Lung (tissue), 12 donors: ENCODE results near the gene NHERF2. TPM values are rescaled to one million over a fixed set of nuclear protein-coding genes. Genes with fewer than 3 reads are reported as not detected.
A peak's percentile ranks its signal among the peaks of the same experiment; 100 is the strongest.

Source experiments
- ATAC-seq: fragments of 200-7000 bp; cut with Tn5 transposase; one replicate; pipeline ENCODE4 v1.9.1; 2020; ENCODE audit warnings: moderate number of reproducible peaks; ENCODE audit not compliant: insufficient read depth, low FRiP score
- DNase-seq, 3 donors: peaks; one replicate each; pipeline ENCODE4 v3.0.0-alpha.2; 2013 to 2017
- H3K27ac ChIP-seq, 2 donors: one replicate each; pipeline ENCODE4 v1.5.1; 2013; ENCODE audit warnings: mild to moderate bottlenecking in 2 of 2, moderate library complexity in 2 of 2, control low read depth in 1 of 2, inconsistent platforms in 1 of 2, low read depth in 1 of 2, low read length in 1 of 2
- H3K27me3 ChIP-seq, 3 donors: one replicate each; pipeline ENCODE4 v1.5.1; 2013; ENCODE audit warnings: low read length in 2 of 3; ENCODE audit not compliant: control insufficient read depth in 3 of 3, insufficient read depth in 3 of 3
- H3K36me3 ChIP-seq, 4 donors: one replicate each; pipeline ENCODE4 v1.5.1; 2013; ENCODE audit warnings: low read length in 4 of 4, mild to moderate bottlenecking in 1 of 4, moderate library complexity in 1 of 4; ENCODE audit not compliant: control insufficient read depth in 4 of 4, insufficient read depth in 4 of 4
- H3K4me1 ChIP-seq, 5 donors: one replicate each; pipeline ENCODE4 v1.5.1; 2013; ENCODE audit warnings: low read length in 5 of 5, mild to moderate bottlenecking in 2 of 5, moderate library complexity in 1 of 5; ENCODE audit not compliant: control insufficient read depth in 5 of 5, insufficient read depth in 5 of 5
- H3K4me3 ChIP-seq: one replicate; pipeline ENCODE4 v1.5.1; 2013; ENCODE audit warnings: mild to moderate bottlenecking, control low read depth, moderate library complexity
- H3K9ac ChIP-seq, 2 donors: one replicate each; pipeline ENCODE4 v1.5.1; 2013; ENCODE audit warnings: low read length in 2 of 2, control low read depth in 1 of 2; ENCODE audit not compliant: insufficient read depth in 1 of 2
- H3K9me3 ChIP-seq, 4 donors: one replicate each; pipeline ENCODE4 v1.5.1; 2013; ENCODE audit warnings: low read length in 3 of 4, mild to moderate bottlenecking in 1 of 4, moderate library complexity in 1 of 4; ENCODE audit not compliant: control insufficient read depth in 4 of 4, insufficient read depth in 3 of 4
- CTCF ChIP-seq: IDR thresholded peaks from 2 replicates; pipeline ENCODE4 v1.5.1; 2012; ENCODE audit warnings: mild to moderate bottlenecking; ENCODE audit errors: control extremely low read depth, extremely low read depth
- WGBS, 2 donors: extraction: QIAGEN DNeasy Blood & Tissue Kit; methylation state at CpG; one replicate each; pipeline ENCODE4 v1.1.7; 2013; 5-methylcytosine and 5-hydroxymethylcytosine counted together
- polyA plus RNA-seq, 2 donors: library from polyadenylated mRNA; stranded (reverse); fragments of 200-250 nt; gene quantifications; one replicate each; pipeline ENCODE4 v1.2.1, GENCODE V29; 2013
- total RNA-seq, 2 donors: library from RNA; depleted of rRNA in 1 of 2; stranded (reverse); fragments of >200 nt in 1 of 2; gene quantifications; one replicate each; pipeline ENCODE4 v1.2.1, GENCODE V29; 2014 to 2021
- donor health status: control.
- donor health status: control.
- donor health status: Bipolar disorder and iron deficiency.
- donor health status: healthy.
- donor health status: DM: yes; HTN: yes; CAD: no.

NHERF2 gene
- total and polyA plus RNA-seq, 4 donors, result 142 to 468 (median 245) TPM

GRCh38 chr16:2028620-2029220 is 2.0 kb downstream of the NHERF2 start:
- Histone ChIP-seq H3K4me3 (peak overlapping the region; percentile 54), H3K36me3 (peaks cover 0 to 15% (median 0%) of the 10 kb centered on the region in 4 donors), H3K4me1 (peaks cover 0 to 45% (median 27%) of the 10 kb centered on the region in 5 donors), H3K27me3 (no peaks in the 10 kb centered on the region), H3K9ac (no peak overlapping the region), H3K27ac (peak overlapping the region in 1 of 2 donors; percentile 65), H3K9me3 (no peaks in the 10 kb centered on the region)
- TF ChIP-seq CTCF, result no peak
- 67 to 71% methylated on average over 18 of the region's 18 CpGs for WGBS, 2 donors
- no peak for ATAC-seq
- DNase-seq, result no peak

DNA sequence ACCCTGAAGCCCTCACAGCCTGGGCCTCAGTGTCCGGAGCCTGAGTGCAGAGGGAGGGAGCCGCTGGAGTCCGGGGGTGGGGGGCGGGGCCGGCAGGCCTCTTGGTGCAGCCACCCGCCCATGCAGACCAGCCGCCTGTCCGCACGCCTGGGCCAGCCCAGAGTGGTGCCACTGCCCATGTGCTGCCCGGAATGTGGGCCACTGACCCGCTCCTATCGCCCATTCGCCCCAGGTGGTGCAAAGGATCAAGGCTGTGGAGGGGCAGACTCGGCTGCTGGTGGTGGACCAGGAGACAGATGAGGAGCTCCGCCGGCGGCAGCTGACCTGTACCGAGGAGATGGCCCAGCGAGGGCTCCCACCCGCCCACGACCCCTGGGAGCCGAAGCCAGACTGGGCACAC is 2.6 kb downstream of the NHERF2 start:
- Histone ChIP-seq H3K9me3 (no peaks in the 10 kb centered on the region), H3K27ac (peak overlapping the region; percentile 4 to 67), H3K9ac (no peak overlapping the region), H3K4me3 (peak overlapping the region; percentile 54), H3K4me1 (peaks cover 0 to 44% (median 24%) of the 10 kb centered on the region in 5 donors), H3K27me3 (no peaks in the 10 kb centered on the region), H3K36me3 (peaks cover 0 to 15% (median 0%) of the 10 kb centered on the region in 4 donors)
- no peak for DNase-seq
- no peak for ATAC-seq
- TF ChIP-seq CTCF, result no peak
- WGBS, 2 donors, result 63 to 77% methylated on average over 17 to 22 of the region's 22 CpGs

DNA sequence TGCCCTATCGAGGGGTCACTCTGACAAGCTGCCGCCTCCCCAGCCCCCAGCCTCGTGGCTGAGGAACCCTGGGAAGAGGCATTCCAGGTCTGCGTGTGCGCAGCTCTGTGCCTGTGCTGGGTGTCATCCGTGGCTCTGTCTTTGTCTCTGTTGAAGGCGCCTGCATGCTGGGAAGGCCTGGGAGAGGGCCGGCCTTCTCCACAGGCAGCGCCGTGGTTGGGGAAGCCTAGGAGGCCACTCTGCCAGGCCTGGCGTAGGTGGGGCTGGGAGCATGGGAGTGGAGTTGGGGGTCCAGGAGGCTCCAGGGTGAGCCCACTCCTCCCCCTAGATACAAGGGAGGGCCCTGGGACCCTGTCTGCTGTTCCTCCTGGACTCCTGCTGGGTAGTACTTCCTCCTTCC is 3.3 kb downstream of the NHERF2 start:
- WGBS, 2 donors, result 76 to 82% methylated on average over 11 of the region's 11 CpGs
- Histone ChIP-seq H3K36me3 (peaks cover 0 to 15% (median 0%) of the 10 kb centered on the region in 4 donors), H3K4me3 (peak overlapping the region; percentile 54), H3K27me3 (no peaks in the 10 kb centered on the region), H3K9me3 (no peaks in the 10 kb centered on the region), H3K27ac (peak overlapping the region; percentile 4 to 67), H3K9ac (no peak overlapping the region), H3K4me1 (peaks cover 0 to 49% (median 27%) of the 10 kb centered on the region in 5 donors)
- no peak for TF ChIP-seq CTCF
- ATAC-seq (no peak), DNase-seq (no peak)
